CD4-positive, alpha-beta T cell (primary cell): Measurements from ENCODE around the gene LEKR1. TPM values are rescaled to one million over a fixed set of nuclear protein-coding genes. Genes with fewer than 3 reads are reported as not detected.

ENCODE experiments used
- ATAC-seq: fragments of 200-7000 bp; cut with Tn5 transposase; one replicate; pipeline ENCODE4 v1.10.0; 2022; ENCODE audit warnings: mild to moderate bottlenecking; ENCODE audit not compliant: poor library complexity
- CTCF ChIA-PET: fragments of 350-600 bp; sonication (Branson Sonifier 250); formaldehyde crosslinking; loops from one replicate; lab custom pipeline; 2021; ENCODE audit warnings: antibody characterized with exemption, inconsistent platforms; lab: Charles Lee
- POLR2A ChIA-PET: fragments of 350-600 bp; sonication (Branson Sonifier 250); formaldehyde crosslinking; loops from one replicate; lab custom pipeline; 2021; ENCODE audit warnings: antibody characterized with exemption, inconsistent platforms; lab: Charles Lee
- DNase-seq, 14 experiments: peaks; one replicate each; pipeline ENCODE4 v3.0.0-alpha.2; 2013 to 2020; ENCODE audit warnings: mixed read lengths in 2 of 14
- H3K27ac ChIP-seq, 2 donors: one replicate each; pipeline versions ENCODE4 v1.5.1 to v1.7.0; 2013; ENCODE audit warnings: low read length in 2 of 2, low read depth in 1 of 2, mild to moderate bottlenecking in 1 of 2
- H3K27me3 ChIP-seq, 2 experiments: 1 replicate in 1 of 2; 2 replicates in 1 of 2; pipeline versions ENCODE4 v1.6.1 to v1.7.0; 2013; ENCODE audit warnings: low read length in 2 of 2, control low read depth in 1 of 2, mild to moderate bottlenecking in 1 of 2, moderate library complexity in 1 of 2; ENCODE audit not compliant: insufficient read depth in 2 of 2, control insufficient read depth in 1 of 2
- H3K36me3 ChIP-seq: one replicate; pipeline ENCODE4 v1.6.1; 2013; ENCODE audit warnings: low read length, control low read depth; ENCODE audit not compliant: insufficient read depth
- H3K4me1 ChIP-seq: one replicate; pipeline ENCODE4 v1.6.1; 2013; ENCODE audit warnings: low read length, control low read depth; ENCODE audit not compliant: insufficient read depth
- H3K4me3 ChIP-seq: one replicate; pipeline ENCODE4 v1.5.1; 2013; ENCODE audit warnings: mild to moderate bottlenecking, low read length, moderate library complexity
- H3K9me3 ChIP-seq, 2 experiments: 1 replicate in 1 of 2; 2 replicates in 1 of 2; pipeline versions ENCODE4 v1.6.1 to v1.7.0; 2013; ENCODE audit warnings: low read length in 2 of 2, mild to moderate bottlenecking in 2 of 2, control low read depth in 1 of 2, moderate library complexity in 1 of 2; ENCODE audit not compliant: control insufficient read depth in 1 of 2, insufficient read depth in 1 of 2
- H3K27ac Mint-ChIP-seq: one replicate; pipeline ENCODE4 v1.8.0; 2020; ENCODE audit warnings: mixed read lengths
- H3K27me3 Mint-ChIP-seq: one replicate; pipeline ENCODE4 v1.8.0; 2021; ENCODE audit warnings: mixed read lengths
- H3K36me3 Mint-ChIP-seq: one replicate; pipeline ENCODE4 v1.8.0; 2021; ENCODE audit warnings: low read depth, mixed read lengths
- H3K4me1 Mint-ChIP-seq: one replicate; pipeline ENCODE4 v1.8.0; 2021; ENCODE audit warnings: low read depth, mixed read lengths
- H3K4me3 Mint-ChIP-seq: one replicate; pipeline ENCODE4 v1.8.0; 2020; ENCODE audit warnings: mild to moderate bottlenecking, mixed read lengths
- H3K9me3 Mint-ChIP-seq: one replicate; pipeline ENCODE4 v1.8.0; 2020; ENCODE audit warnings: mixed read lengths
- intact Hi-C, 2 experiments: fragments of 100-400 bp; cut with DNase I in 1 of 2; cut with micrococcal nuclease in 1 of 2; formaldehyde crosslinking; loops; one replicate each; pipeline versions ENCODE4 v1.15.1 to v1.9.0; 2023 to 2025; cut with DNase I, micrococcal nuclease
- total RNA-seq, 174 experiments: library from RNA in 2 of 174; stranded (reverse) in 2 of 174; gene quantifications; one replicate each; pipeline ENCODE4 v1.2.3 and lab custom pipeline; 2021 to 2026
- TF ChIP-seq, protein P1 (sequence below): fragments of 200-600 bp; IDR thresholded peaks from one replicate; pipeline ENCODE4 v1.8.0; 2022; ENCODE audit warnings: antibody characterized with exemption, mild to moderate bottlenecking

The LEKR1 gene
- total RNA-seq, 2 experiments from 2014 or later: 0.77 to 1.0 TPM

- H3K27ac ChIP-seq: no peak overlapping the region
- H3K36me3 ChIP-seq: no peaks in the 10 kb centered on the region
- ChIA-PET POLR2A (no interaction called here), CTCF (no interaction called here)
- intact Hi-C loops: no loop called here
- H3K9me3 Mint-ChIP-seq: no peaks in the 10 kb centered on the region
- H3K36me3 Mint-ChIP-seq: no peaks in the 10 kb centered on the region
- H3K4me3 Mint-ChIP-seq: no peak overlapping the region
- peaks cover 0 to 9% of the 10 kb centered on the region in 2 experiments for H3K27me3 ChIP-seq
- H3K27ac Mint-ChIP-seq: no peak overlapping the region
- H3K4me1 ChIP-seq: no peaks in the 10 kb centered on the region
- no peaks in the 10 kb centered on the region for H3K4me1 Mint-ChIP-seq
- H3K4me3 ChIP-seq: no peak overlapping the region
- no peaks in the 10 kb centered on the region for H3K9me3 ChIP-seq
- H3K27me3 Mint-ChIP-seq: peaks cover 40% of the 10 kb centered on the region
- TF ChIP-seq, protein P1, sequence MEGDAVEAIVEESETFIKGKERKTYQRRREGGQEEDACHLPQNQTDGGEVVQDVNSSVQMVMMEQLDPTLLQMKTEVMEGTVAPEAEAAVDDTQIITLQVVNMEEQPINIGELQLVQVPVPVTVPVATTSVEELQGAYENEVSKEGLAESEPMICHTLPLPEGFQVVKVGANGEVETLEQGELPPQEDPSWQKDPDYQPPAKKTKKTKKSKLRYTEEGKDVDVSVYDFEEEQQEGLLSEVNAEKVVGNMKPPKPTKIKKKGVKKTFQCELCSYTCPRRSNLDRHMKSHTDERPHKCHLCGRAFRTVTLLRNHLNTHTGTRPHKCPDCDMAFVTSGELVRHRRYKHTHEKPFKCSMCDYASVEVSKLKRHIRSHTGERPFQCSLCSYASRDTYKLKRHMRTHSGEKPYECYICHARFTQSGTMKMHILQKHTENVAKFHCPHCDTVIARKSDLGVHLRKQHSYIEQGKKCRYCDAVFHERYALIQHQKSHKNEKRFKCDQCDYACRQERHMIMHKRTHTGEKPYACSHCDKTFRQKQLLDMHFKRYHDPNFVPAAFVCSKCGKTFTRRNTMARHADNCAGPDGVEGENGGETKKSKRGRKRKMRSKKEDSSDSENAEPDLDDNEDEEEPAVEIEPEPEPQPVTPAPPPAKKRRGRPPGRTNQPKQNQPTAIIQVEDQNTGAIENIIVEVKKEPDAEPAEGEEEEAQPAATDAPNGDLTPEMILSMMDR: no peak
- no peak for DNase-seq
- ATAC-seq: no peak
Observed at GRCh38 chr3:157033001-157033400, 206.8 kb downstream of the LEKR1 start.

DNA sequence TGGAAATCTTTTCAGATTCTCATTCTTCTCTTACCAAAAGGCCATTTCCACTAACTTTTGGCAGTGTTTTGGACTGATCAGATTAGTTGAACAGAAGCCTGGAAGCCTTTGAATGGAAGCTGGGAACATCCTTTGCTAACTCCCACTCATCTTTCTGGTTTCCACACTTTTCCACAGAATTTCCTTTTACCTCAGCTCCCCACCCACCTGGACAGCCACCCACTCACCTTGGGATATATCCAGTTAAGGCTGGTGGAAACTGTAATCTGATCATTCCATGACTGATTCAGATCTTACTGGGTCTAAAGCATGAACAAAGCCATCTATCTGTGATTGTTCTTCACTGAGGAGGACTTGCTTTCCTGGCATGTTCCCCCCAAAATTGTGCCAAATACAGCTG is 214.3 kb downstream of the LEKR1 start:
- TF ChIP-seq, protein P1: no peak
- Mint-ChIP-seq H3K27me3 (peaks cover 20% of the 10 kb centered on the region), H3K4me3 (no peak overlapping the region), H3K9me3 (no peaks in the 10 kb centered on the region), H3K27ac (no peak overlapping the region), H3K4me1 (no peaks in the 10 kb centered on the region), H3K36me3 (no peaks in the 10 kb centered on the region)
- Histone ChIP-seq H3K27ac (no peak overlapping the region), H3K27me3 (no peaks in the 10 kb centered on the region), H3K4me3 (no peak overlapping the region), H3K4me1 (no peaks in the 10 kb centered on the region), H3K9me3 (no peaks in the 10 kb centered on the region), H3K36me3 (no peaks in the 10 kb centered on the region)
- CTCF ChIA-PET: no interaction called here
- DNase-seq (no peak), ATAC-seq (no peak)
- POLR2A ChIA-PET: no interaction called here
- intact Hi-C loops: no loop called here

DNA sequence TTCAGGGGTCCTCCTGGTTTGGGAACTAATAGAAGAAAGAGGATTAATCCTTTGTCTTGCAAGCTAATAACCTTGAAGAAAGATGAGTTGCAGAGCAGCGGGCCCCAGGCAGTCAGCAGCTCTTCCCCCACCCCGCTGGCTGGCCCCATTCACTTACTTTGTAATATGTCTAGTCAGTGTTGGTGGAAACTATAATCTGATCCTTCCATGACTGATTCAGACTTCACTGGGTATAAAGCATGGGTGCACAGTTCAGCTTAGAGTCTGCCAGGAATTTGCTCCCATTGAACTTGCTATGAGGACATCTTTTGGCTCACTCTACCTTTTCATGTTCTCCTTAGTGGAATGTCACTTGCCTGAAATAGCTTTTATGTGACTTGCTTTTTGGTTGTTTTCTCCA is 216.1 kb downstream of the LEKR1 start:
- Histone ChIP-seq H3K27me3 (no peaks in the 10 kb centered on the region), H3K4me3 (no peak overlapping the region), H3K4me1 (no peaks in the 10 kb centered on the region), H3K36me3 (no peaks in the 10 kb centered on the region), H3K9me3 (no peaks in the 10 kb centered on the region), H3K27ac (no peak overlapping the region)
- Mint-ChIP-seq H3K27me3 (peaks cover 20% of the 10 kb centered on the region), H3K4me3 (no peak overlapping the region), H3K4me1 (no peaks in the 10 kb centered on the region), H3K27ac (no peak overlapping the region), H3K36me3 (no peaks in the 10 kb centered on the region), H3K9me3 (no peaks in the 10 kb centered on the region)
- TF ChIP-seq, protein P1: no peak
- intact Hi-C loops: no loop called here
- DNase-seq: no peak
- ChIA-PET POLR2A (no interaction called here), CTCF (no interaction called here)
- ATAC-seq: no peak
